Measurements from ENCODE around the gene COQ7. TPM values are rescaled to one million over a fixed set of nuclear protein-coding genes. Genes with fewer than 3 reads are reported as not detected.

Gene COQ7
- total RNA-seq, 2 experiments from 2014 or later = 13.3 to 16.3 TPM

DNA sequence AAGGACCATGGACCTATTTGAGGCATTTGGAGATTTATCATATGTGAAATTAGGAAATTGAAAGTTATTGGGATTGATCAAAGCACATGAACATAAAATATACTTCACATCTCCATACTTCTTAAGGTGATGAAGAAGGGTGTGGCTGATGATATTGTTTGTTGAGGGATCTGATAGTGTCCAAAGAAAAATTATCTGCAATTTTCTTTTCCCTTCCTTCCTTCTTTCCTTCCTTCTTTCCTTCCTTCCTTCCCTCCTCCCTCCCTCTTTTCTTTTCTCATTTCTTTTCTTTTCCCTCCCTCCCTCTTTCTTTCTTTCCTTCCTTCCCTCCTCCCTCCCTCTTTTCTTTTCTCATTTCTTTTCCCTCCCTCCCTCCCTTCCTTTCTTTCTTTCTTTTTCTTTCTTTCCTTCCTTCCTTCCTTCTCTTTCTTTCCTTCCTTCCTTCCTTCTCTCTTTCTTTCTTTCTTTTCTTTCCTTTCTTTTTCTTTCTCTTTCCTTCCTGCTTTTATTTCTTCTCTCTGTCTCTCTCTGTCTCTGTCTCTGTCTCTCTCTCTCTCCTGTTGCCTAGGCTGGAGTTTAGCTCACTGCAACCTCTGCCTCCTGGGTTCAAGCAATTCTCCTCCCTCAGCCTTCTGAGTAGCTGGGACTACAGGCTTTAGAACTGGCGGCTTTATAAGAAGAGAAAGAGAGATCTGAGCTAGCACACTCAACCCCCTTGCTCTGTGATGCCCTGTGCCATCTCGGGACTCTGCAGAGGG, 25.4 kb downstream of the COQ7 start:
- Mint-ChIP-seq H3K27me3 (peaks cover 12% of the 10 kb centered on the region), H3K4me1 (peaks cover 6% of the 10 kb centered on the region), H3K27ac (no peak overlapping the region), H3K4me3 (no peak overlapping the region), H3K9me3 (peaks cover 14% of the 10 kb centered on the region), H3K36me3 (peaks cover 1% of the 10 kb centered on the region)
- no peak for DNase-seq
- ATAC-seq (ENCODE audit: low read depth) = no peak
- POLR2A ChIA-PET = no interaction called here

DNA sequence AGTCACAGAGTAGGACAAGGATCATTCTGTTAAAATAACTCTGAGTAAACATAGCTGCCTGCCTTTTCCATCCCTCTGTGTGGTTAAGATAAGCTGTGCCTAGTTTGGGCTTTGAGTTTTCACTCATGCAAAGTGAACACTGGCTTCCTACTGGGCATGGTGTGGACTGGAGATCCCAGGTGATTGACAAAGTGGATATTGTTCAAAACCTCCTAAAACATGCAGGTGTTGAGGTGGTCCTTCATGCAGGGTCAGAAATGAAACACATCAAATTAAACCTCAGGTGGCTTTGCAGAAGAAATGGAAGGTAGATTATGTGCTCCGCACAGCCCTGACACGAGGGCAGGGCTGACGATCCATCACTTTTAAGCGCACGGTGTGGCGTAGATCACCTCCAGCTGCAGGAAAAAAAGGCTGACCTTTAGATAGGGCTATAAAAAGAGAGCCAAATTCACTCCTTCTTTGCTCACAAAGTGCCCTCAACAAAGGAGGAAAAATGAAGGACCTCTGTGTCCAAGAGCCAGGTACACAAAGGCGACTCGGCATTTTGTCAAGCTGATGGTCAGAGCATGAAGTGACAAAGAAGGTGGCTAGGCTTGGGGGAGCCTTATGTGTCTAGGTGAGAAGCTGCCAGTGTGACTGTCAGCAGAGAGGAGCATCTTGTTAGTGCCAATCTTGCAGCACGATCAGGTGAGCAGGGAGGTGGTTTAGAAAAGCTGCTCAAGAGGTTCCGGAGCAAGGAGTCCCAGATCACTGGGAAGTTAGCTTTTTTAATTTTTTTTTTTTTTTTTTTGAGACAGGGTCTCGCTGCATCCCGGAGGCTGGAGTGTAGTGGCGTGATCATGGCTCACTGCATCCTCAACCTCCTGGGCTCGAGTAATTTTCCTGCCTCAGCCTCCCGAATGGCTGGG, 26.5 kb downstream of the COQ7 start:
- POLR2A ChIA-PET = no interaction called here
- Mint-ChIP-seq H3K27ac (no peak overlapping the region), H3K4me3 (no peak overlapping the region), H3K36me3 (peaks cover 1% of the 10 kb centered on the region), H3K27me3 (peaks cover 12% of the 10 kb centered on the region), H3K4me1 (peaks cover 6% of the 10 kb centered on the region), H3K9me3 (peaks cover 16% of the 10 kb centered on the region)
- ATAC-seq (ENCODE audit: low read depth) (no peak), DNase-seq (no peak)

DNA sequence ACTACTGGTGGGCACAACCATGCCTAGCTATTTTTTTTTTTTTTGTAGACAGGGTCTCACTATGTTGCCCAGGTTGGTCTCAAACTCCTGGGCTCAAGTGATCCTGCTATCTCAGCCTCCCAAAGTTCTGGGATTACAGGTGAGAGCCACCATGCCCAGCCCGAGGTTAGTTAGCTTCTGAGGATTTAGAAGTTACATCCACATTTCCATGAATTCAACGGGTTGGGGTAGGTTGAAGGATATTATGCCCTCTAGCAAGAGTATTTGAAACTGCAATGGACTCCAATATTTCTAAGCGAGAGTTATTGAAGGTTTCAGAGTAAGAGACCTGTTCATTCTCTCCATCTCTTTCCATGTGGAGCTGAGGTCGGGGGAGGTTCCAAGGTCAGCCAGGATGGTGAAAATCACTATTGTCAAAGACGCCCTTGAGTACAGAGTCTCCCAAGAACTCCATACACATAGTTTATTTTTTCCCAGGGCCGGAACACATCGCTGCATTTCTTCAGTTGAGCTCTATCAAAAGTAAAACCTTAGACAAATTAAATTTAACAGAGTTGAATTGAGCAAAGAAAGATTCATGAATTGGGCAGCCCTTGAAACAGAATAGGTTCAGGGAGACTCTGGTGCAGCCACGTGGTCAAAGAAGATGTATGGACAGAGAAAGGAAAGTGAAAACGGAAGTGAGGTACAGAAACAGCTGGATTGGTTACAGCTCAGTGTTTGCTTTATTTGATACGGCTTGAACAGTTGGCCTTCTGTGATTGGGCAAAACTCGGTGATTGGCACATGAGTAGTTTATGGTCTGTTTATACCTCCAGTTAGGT, 27.3 kb downstream of the COQ7 start:
- H3K4me1 Mint-ChIP-seq = peaks cover 6% of the 10 kb centered on the region
- ATAC-seq (ENCODE audit: low read depth) = no peak
- no peak overlapping the region for H3K27ac Mint-ChIP-seq
- no peak for DNase-seq
- H3K4me3 Mint-ChIP-seq = no peak overlapping the region
- peaks cover 1% of the 10 kb centered on the region for H3K36me3 Mint-ChIP-seq
- peaks cover 12% of the 10 kb centered on the region for H3K27me3 Mint-ChIP-seq
- H3K9me3 Mint-ChIP-seq = peaks cover 16% of the 10 kb centered on the region
- POLR2A ChIA-PET = interaction anchor here (0.5 kb wide), 1 partner anchor 23 kb away, joined by 4 read pairs; no protein-coding TSS in a partner anchor

DNA sequence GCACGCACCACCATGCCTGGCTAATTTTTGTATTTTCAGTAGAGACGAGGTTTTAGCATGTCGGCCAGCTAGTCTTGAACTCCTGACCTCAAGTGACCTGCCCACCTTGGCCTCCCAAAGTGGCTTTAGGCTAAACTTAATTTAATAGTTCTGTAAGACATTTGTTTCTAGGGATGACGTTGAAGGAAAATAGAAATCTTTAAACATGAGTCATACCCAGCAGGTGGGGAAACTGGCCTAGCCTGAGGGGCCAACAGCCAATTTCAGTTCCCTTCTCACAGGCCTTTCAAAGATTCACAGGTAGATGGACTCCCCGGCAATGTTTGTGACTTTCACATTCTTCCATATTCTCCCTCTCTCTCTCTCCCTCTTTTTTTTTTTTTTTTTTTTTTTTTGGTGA, 28.2 kb downstream of the COQ7 start:
- Mint-ChIP-seq H3K36me3 (peaks cover 1% of the 10 kb centered on the region), H3K4me1 (peaks cover 6% of the 10 kb centered on the region), H3K27me3 (peaks cover 13% of the 10 kb centered on the region), H3K27ac (no peak overlapping the region), H3K4me3 (no peak overlapping the region), H3K9me3 (peaks cover 15% of the 10 kb centered on the region)
- DNase-seq (no peak), ATAC-seq (ENCODE audit: low read depth) (no peak)
- POLR2A ChIA-PET = interaction anchor here (0.5 kb wide), 1 partner anchor 22 kb away, joined by 4 read pairs; no protein-coding TSS in a partner anchor

DNA sequence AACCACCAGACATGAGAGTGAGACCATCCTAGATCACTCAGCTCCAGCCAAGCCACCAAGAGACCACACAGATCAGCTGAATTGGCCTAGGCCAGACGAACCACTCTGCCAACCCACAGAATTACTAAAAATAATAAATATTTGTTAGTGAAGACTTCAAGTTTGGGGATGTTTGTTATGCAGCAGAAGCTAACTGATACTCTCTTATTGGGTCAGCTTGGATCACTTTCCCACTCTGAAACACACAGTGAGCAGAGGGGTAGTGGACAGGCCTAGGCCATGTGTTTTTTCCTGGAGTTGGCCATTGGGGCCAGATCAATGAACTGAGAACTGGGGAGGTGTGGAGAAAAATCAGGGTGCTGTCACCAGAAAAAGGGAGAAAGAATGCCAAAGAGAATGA, 30.8 kb downstream of the COQ7 start:
- no peak overlapping the region for H3K4me3 Mint-ChIP-seq
- POLR2A ChIA-PET = no interaction called here
- peaks cover 6% of the 10 kb centered on the region for H3K9me3 Mint-ChIP-seq
- no peak overlapping the region for H3K27ac Mint-ChIP-seq
- peaks cover 6% of the 10 kb centered on the region for H3K4me1 Mint-ChIP-seq
- peaks cover 1% of the 10 kb centered on the region for H3K36me3 Mint-ChIP-seq
- no peak for DNase-seq
- ATAC-seq (ENCODE audit: low read depth) = no peak
- peaks cover 13% of the 10 kb centered on the region for H3K27me3 Mint-ChIP-seq

DNA sequence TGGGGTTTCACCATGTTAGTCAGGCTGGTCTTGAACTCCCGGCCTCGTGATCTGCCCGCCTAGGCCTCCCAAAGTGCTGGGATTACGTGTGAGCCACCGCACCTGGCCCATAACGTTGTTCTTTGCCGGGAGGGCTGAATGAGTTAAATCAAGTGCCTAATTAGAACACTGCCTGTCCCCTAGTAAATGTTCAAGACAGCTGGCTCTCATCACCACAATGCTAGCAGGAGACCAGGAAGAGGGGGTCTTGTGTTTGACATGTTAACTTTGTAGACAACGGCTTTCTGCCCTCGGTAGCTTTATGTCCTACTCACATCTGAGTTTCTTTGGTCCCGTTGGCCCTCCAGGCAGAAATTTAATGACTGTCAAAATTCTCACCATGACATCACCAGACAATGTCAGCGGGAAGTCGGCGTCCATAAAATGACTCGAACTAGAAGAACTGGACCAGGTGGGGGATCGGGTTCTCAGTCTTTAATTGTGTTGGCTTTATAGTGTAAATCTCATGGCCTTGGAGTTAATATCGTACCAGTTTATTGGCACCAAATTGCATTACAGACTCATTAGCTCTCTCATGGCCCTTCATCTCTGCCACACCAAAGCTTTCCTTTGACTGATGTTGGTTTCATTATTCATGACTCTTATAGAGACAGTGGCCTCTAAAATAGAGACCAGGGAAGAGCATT, 34.9 kb downstream of the COQ7 start:
- peaks cover 3% of the 10 kb centered on the region for H3K9me3 Mint-ChIP-seq
- DNase-seq (no peak), ATAC-seq (ENCODE audit: low read depth) (no peak)
- POLR2A ChIA-PET = interaction anchor here (0.7 kb wide), 1 partner anchor 268 kb away, joined by 3 read pairs; no protein-coding TSS in a partner anchor
- no peak overlapping the region for H3K4me3 Mint-ChIP-seq
- no peaks in the 10 kb centered on the region for H3K4me1 Mint-ChIP-seq
- peaks cover 21% of the 10 kb centered on the region for H3K27me3 Mint-ChIP-seq
- no peaks in the 10 kb centered on the region for H3K36me3 Mint-ChIP-seq
- H3K27ac Mint-ChIP-seq = no peak overlapping the region

DNA sequence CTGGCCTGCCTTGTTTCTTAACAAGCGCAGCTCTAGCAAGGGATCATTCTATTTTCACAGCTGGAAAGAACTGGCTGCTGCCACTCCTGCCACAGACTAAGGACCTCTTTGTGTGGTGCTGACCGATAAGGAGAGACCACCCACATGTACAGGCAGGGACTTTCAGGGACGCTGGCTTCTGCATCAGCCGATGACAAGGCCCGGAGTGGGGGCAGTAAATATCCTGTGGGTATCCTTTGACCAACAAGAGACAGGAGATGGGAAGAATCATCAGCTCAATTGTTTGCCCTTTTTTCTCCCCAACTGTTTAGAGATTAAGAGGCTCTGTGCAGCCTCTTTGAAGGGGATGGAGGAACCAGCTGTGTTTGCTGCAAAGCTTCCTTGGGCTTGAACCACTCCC, 37.2 kb downstream of the COQ7 start:
- H3K9me3 Mint-ChIP-seq = no peaks in the 10 kb centered on the region
- no peak for DNase-seq
- peaks cover 21% of the 10 kb centered on the region for H3K27me3 Mint-ChIP-seq
- H3K27ac Mint-ChIP-seq = no peak overlapping the region
- POLR2A ChIA-PET = no interaction called here
- H3K4me1 Mint-ChIP-seq = no peaks in the 10 kb centered on the region
- no peak for ATAC-seq (ENCODE audit: low read depth)
- H3K36me3 Mint-ChIP-seq = no peaks in the 10 kb centered on the region
- H3K4me3 Mint-ChIP-seq = no peak overlapping the region

DNA sequence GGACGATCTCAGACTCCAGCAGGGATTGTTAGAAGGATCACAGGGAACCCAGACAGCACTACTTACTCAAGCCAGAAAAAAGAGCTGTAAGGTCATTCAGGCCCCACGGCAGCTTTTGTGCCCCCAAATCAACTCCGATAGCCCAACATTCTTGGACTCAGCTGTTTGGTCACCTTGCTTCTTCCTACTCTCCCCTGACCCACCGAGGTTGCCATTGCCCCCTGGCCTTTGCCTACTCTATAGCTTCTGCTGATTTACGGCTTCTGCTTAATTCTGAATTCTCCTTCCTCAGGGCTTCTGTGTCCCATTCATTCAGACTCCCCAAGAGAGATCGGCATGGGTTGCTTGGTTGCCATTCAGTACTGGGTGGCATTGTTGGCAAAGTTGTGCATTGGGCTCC, 37.7 kb downstream of the COQ7 start:
- Mint-ChIP-seq H3K4me3 (no peak overlapping the region), H3K4me1 (no peaks in the 10 kb centered on the region), H3K27ac (no peak overlapping the region), H3K36me3 (no peaks in the 10 kb centered on the region), H3K9me3 (no peaks in the 10 kb centered on the region), H3K27me3 (peaks cover 21% of the 10 kb centered on the region)
- DNase-seq (no peak), ATAC-seq (ENCODE audit: low read depth) (no peak)
- POLR2A ChIA-PET = no interaction called here

DNA sequence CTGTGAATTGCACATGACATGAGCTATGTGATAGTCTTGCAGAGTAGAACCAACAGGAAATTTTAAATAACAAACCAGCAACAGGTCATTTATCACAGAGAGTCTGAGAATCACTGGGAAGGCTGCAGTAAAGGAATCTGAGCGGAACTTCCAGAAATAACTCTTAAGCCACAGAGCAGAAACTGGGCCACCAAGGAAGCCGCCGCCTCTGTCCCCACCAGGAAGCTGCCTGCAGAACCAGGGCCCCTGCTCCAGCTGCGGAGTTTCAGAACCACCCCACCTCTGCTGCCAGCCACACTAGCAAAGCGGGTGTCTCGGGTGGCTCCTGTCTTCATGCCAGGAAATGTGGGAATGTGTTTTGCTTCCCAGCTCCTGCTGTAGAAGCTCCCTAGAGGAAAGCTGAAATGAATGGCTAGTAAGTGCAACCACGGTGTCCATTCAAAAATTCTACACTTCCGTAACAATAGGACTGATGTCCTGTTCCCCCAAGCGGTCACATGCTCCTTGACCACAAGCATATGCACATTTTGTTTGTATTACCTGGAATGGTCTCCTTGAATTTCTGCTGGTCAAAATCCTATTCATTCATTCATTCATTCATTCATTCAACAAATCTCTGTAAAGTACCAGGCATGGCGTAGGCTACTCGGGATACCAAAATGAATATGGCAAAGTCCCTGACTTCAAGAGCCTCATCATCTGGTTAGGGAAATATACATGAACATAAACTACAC, 38.6 kb downstream of the COQ7 start:
- Mint-ChIP-seq H3K9me3 (no peaks in the 10 kb centered on the region), H3K4me3 (no peak overlapping the region), H3K36me3 (no peaks in the 10 kb centered on the region), H3K27ac (no peak overlapping the region), H3K4me1 (no peaks in the 10 kb centered on the region), H3K27me3 (peaks cover 21% of the 10 kb centered on the region)
- DNase-seq = no peak
- POLR2A ChIA-PET = no interaction called here
- ATAC-seq (ENCODE audit: low read depth) = no peak

DNA sequence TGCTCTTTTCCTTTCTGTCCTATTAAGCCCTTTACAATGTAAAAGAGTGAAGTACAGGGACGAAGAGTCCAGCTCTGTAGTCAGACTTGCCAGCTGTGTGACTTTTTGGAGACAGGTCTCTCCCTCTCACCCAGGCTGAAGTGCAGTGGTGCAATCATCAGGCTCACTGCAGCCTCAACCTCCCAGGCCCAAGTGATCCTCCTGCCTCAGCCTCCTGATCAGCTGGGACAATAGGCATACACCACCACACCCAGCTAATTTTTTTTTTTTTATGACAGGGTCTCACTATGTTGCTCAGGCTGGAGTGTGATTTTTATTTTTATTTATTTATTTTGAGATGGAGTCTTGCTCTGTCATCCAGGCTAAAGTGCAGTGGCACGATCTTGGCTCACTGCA, 39.2 kb downstream of the COQ7 start:
- no peaks in the 10 kb centered on the region for H3K4me1 Mint-ChIP-seq
- no peaks in the 10 kb centered on the region for H3K9me3 Mint-ChIP-seq
- POLR2A ChIA-PET = no interaction called here

DNA sequence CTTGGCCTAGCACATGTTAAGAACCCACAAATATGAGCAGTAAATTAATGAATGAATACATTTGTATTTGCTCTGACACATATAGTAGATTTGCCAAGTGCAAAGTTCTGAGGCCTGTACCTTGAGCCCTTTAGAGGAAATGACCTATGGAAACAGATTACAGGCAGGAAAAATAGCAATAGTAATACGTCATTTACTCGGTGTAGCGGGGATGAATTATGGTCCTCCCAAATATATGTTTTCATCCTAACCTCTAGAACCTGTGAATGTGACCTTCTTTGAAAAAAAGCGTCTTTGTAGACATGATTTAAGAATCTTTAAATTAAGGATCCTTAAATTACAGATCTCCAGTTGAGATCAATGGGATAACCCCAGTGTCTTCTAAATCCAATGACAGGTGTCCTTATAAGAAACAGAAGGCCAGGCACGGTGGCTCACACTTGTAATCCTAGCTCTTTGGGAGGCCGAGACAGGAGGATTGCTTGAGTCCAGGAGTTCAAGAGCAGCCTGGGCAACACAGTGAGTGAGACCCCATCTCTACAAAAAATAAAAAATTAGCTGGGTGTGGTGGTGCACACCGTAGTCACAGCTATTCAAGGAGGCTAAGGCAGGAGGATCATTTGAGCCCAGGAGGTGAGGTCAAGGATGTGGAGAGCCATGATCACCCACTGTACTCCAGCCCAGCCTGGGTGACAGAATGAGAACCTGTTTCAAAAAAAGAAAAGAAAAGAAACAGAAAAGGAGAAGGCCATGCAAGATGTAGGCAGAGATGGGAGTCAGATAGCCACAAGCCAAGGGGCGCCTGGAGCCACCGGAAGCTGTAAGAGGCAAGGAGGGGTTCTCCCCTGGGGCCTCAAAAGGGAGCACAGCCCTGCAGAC, 41.2 kb downstream of the COQ7 start:
- H3K4me3 Mint-ChIP-seq = no peak overlapping the region
- H3K27ac Mint-ChIP-seq = no peak overlapping the region
- peaks cover 2% of the 10 kb centered on the region for H3K4me1 Mint-ChIP-seq
- ATAC-seq (ENCODE audit: low read depth) (no peak), DNase-seq (no peak)
- H3K9me3 Mint-ChIP-seq = no peaks in the 10 kb centered on the region
- peaks cover 28% of the 10 kb centered on the region for H3K27me3 Mint-ChIP-seq
- H3K36me3 Mint-ChIP-seq = no peaks in the 10 kb centered on the region
- POLR2A ChIA-PET = no interaction called here

More for the DNA sequence above, 39.2 kb downstream of the COQ7 start:
- DNase-seq (no peak), ATAC-seq (ENCODE audit: low read depth) (no peak)
- Mint-ChIP-seq H3K27ac (no peak overlapping the region), H3K36me3 (no peaks in the 10 kb centered on the region), H3K4me3 (no peak overlapping the region), H3K27me3 (peaks cover 21% of the 10 kb centered on the region)

DNA sequence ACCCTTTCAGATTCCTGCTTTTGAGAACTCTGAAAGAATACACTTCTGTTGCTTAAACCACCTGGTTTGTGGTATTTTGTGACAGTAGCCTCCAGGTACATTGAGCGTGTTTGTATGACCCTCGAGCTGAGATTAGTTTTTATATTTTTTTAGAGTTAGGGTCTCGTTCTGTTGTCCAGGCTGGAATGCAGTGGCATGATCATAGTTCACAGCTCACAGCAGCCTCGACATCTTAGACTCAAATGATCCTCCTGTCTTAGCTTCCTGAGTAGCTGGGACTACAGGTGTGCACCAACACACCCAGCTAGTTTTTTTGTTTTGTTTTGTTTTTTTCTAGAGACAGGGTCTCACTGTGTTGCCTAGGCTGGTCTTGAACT, 41.9 kb downstream of the COQ7 start:
- DNase-seq (no peak), ATAC-seq (ENCODE audit: low read depth) (no peak)
- H3K4me3 Mint-ChIP-seq = no peak overlapping the region
- no peak overlapping the region for H3K27ac Mint-ChIP-seq
- H3K4me1 Mint-ChIP-seq = peaks cover 2% of the 10 kb centered on the region
- POLR2A ChIA-PET = no interaction called here
- H3K36me3 Mint-ChIP-seq = no peaks in the 10 kb centered on the region
- H3K27me3 Mint-ChIP-seq = peaks cover 26% of the 10 kb centered on the region
- no peaks in the 10 kb centered on the region for H3K9me3 Mint-ChIP-seq

All from activated naive CD8-positive, alpha-beta T cell treated with anti-CD3 and anti-CD28 coated beads, Interleukin-2, amount 10 ng/mL, durations not matched to agents 7 days and 5 days (primary cell).